DOHH2 (cell line): ENCODE results near the gene CXorf66.

Experiments used
- CTCF ChIP-seq: fragments of 200-600 bp; sonication (generic); IDR thresholded peaks from one replicate; pipeline ENCODE4 v1.5.1; 2014; ENCODE audit warnings: antibody characterized with exemption, mild to moderate bottlenecking, low read depth, low read length; ENCODE audit not compliant: poor library complexity, severe bottlenecking
- EZH2phosphoT487 ChIP-seq: fragments of 200-600 bp; sonication (generic); IDR thresholded peaks from 2 replicates; pipeline ENCODE4 v1.6.1; 2017; ENCODE audit warnings: borderline replicate concordance, mild to moderate bottlenecking, antibody characterized with exemption, low read length, moderate library complexity, mixed read lengths

DNA sequence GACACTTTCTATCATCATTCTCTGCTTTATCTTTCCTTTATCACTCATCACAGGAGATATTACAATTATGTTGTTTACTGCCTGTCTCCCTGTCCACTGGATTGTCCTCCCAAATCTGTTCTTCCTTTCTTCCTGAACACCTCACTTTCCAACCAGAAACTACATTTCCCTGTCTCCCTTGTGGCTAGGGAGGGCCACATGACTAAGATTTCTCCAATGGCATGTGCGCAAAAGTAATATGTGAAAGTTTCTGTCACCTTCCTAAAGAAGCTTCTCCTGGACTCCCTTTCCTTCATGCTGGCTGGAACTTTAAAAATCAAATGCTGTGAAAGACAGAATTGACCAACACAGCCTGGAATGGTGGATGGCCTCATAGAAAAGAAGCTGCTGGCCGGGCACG lies 58.2 kb downstream of the CXorf66 start:
- TF ChIP-seq CTCF: no peak
- no peak for TF ChIP-seq EZH2phosphoT487
